WTC11 (cell line): ENCODE results near the gene KCNMA1. TPM values are rescaled to one million over a fixed set of nuclear protein-coding genes. Genes with fewer than 3 reads are reported as not detected.
"Not testable (repeated sequence)": the region's sequence is repeated elsewhere in the genome, so short reads cannot be mapped to it uniquely, and the experiment has no call there.

Experiments used
- ATAC-seq: fragments of 200-7000 bp; cut with Tn5 transposase; 2 replicates; pipeline ENCODE4 v1.10.0; 2021; ENCODE audit warnings: mild to moderate bottlenecking, moderate library complexity
- CTCF ChIA-PET: fragments of 300-600 bp; sonication (Branson Sonifier 250); formaldehyde crosslinking; loops from one replicate; lab custom pipeline; 2021; ENCODE audit warnings: antibody characterized with exemption; lab: Charles Lee
- POLR2A ChIA-PET: fragments of 350-600 bp; sonication (Branson Sonifier 250); formaldehyde crosslinking; loops from one replicate; lab custom pipeline; 2021; ENCODE audit warnings: antibody characterized with exemption; lab: Charles Lee
- DNase-seq: peaks from one replicate; pipeline ENCODE4 v3.0.0; 2021; ENCODE audit warnings: low spot score
- H3K27ac Mint-ChIP-seq: 2 replicates; pipeline ENCODE4 v1.8.0; 2021; ENCODE audit warnings: mixed read lengths
- H3K27me3 Mint-ChIP-seq: 2 replicates; pipeline ENCODE4 v1.8.0; 2021; ENCODE audit warnings: low read depth, mild to moderate bottlenecking, moderate library complexity, mixed read lengths
- H3K36me3 Mint-ChIP-seq: 2 replicates; pipeline ENCODE4 v1.8.0; 2021; ENCODE audit warnings: mixed read lengths
- H3K4me1 Mint-ChIP-seq: 2 replicates; pipeline ENCODE4 v1.8.0; 2022; ENCODE audit warnings: mixed read lengths
- H3K4me3 Mint-ChIP-seq: 2 replicates; pipeline ENCODE4 v1.8.0; 2021; ENCODE audit warnings: mild to moderate bottlenecking, moderate library complexity, mixed read lengths
- H3K9me3 Mint-ChIP-seq: 2 replicates; pipeline ENCODE4 v1.8.0; 2021; ENCODE audit warnings: mixed read lengths
- ATF1 ChIP-seq: sonication (generic); formaldehyde crosslinking; IDR thresholded peaks from 2 replicates; pipeline ENCODE4 v1.8.1; 2023; ENCODE audit warnings: mild to moderate bottlenecking, moderate library complexity, missing genetic modification reagents
- ATF3 ChIP-seq: sonication (generic); formaldehyde crosslinking; conservative IDR thresholded peaks from 2 replicates; pipeline ENCODE4 v1.8.1; 2022; ENCODE audit warnings: mild to moderate bottlenecking, missing genetic modification reagents
- CDX4 ChIP-seq: fragments of 250-450 bp; sonication (Bioruptor Pico); IDR thresholded peaks from 2 replicates; pipeline ENCODE4 v1.9.0; 2021; ENCODE audit warnings: moderate library complexity, mild to moderate bottlenecking, inconsistent platforms, borderline replicate concordance
- ESRRA ChIP-seq: sonication (generic); formaldehyde crosslinking; IDR thresholded peaks from 2 replicates; pipeline ENCODE4 v1.8.1; 2022; ENCODE audit warnings: mild to moderate bottlenecking, missing genetic modification reagents, borderline replicate concordance
- GABPB1 ChIP-seq: sonication (generic); formaldehyde crosslinking; IDR thresholded peaks from 2 replicates; pipeline ENCODE4 v1.8.1; 2023; ENCODE audit warnings: mild to moderate bottlenecking, missing genetic modification reagents
- KAT7 ChIP-seq: sonication (generic); formaldehyde crosslinking; IDR thresholded peaks from 2 replicates; pipeline ENCODE4 v1.8.1; 2023; ENCODE audit warnings: missing genetic modification reagents, mild to moderate bottlenecking, borderline replicate concordance
- MYBL2 ChIP-seq: sonication (generic); formaldehyde crosslinking; IDR thresholded peaks from 2 replicates; pipeline ENCODE4 v1.8.1; 2023; ENCODE audit warnings: mild to moderate bottlenecking, moderate library complexity, missing genetic modification reagents
- NFE2L1 ChIP-seq: sonication (generic); formaldehyde crosslinking; IDR thresholded peaks from 2 replicates; pipeline ENCODE4 v1.8.1; 2023; ENCODE audit warnings: missing genetic modification reagents
- NR1H2 ChIP-seq: sonication (generic); formaldehyde crosslinking; IDR thresholded peaks from 2 replicates; pipeline ENCODE4 v1.9.0; 2021; ENCODE audit warnings: mild to moderate bottlenecking, moderate library complexity, missing genetic modification reagents
- OVOL2 ChIP-seq: fragments of 250-450 bp; sonication (Bioruptor Pico); IDR thresholded peaks from 2 replicates; pipeline ENCODE4 v1.9.0; 2021; ENCODE audit warnings: mild to moderate bottlenecking, borderline replicate concordance
- SP1 ChIP-seq: sonication (generic); formaldehyde crosslinking; conservative IDR thresholded peaks from 2 replicates; pipeline ENCODE4 v1.8.1; 2022; ENCODE audit warnings: missing genetic modification reagents
- TEAD1 ChIP-seq: sonication (generic); formaldehyde crosslinking; IDR thresholded peaks from 2 replicates; pipeline ENCODE4 v1.8.0; 2022; ENCODE audit warnings: mild to moderate bottlenecking, missing genetic modification reagents
- USF2 ChIP-seq: sonication (generic); formaldehyde crosslinking; IDR thresholded peaks from 2 replicates; pipeline ENCODE4 v1.8.1; 2023; ENCODE audit warnings: mild to moderate bottlenecking, missing genetic modification reagents, moderate library complexity
- ZNF138 ChIP-seq: sonication (generic); formaldehyde crosslinking; conservative IDR thresholded peaks from 2 replicates; pipeline ENCODE4 v1.8.1; 2022; ENCODE audit warnings: mild to moderate bottlenecking, moderate library complexity, missing genetic modification reagents
- total RNA-seq: library from RNA; stranded (reverse); gene quantifications from 3 replicates; pipeline ENCODE4 v1.2.3, GENCODE V29; 2021
- TF ChIP-seq, protein P1 (sequence below): fragments of 250-450 bp; sonication (Bioruptor Pico); IDR thresholded peaks from 2 replicates; pipeline ENCODE4 v1.9.0; 2021; ENCODE audit warnings: mild to moderate bottlenecking
- TF ChIP-seq, protein P2 (sequence below): sonication (generic); formaldehyde crosslinking; conservative IDR thresholded peaks from 2 replicates; pipeline ENCODE4 v1.8.1; 2023; ENCODE audit warnings: mild to moderate bottlenecking, low read depth, missing genetic modification reagents, moderate library complexity
- TF ChIP-seq, protein P3 (sequence below): fragments of 250-450 bp; sonication (Bioruptor Pico); IDR thresholded peaks from 2 replicates; pipeline ENCODE4 v1.8.0; 2021; ENCODE audit warnings: mild to moderate bottlenecking
- TF ChIP-seq, protein P4 (sequence below): sonication (generic); formaldehyde crosslinking; IDR thresholded peaks from 2 replicates; pipeline ENCODE4 v1.8.1; 2022; ENCODE audit warnings: low read depth, mild to moderate bottlenecking, moderate library complexity, missing genetic modification reagents, borderline replicate concordance

KCNMA1 gene
- total RNA-seq, 1 experiment from 2014 or later = 7.3 TPM

DNA sequence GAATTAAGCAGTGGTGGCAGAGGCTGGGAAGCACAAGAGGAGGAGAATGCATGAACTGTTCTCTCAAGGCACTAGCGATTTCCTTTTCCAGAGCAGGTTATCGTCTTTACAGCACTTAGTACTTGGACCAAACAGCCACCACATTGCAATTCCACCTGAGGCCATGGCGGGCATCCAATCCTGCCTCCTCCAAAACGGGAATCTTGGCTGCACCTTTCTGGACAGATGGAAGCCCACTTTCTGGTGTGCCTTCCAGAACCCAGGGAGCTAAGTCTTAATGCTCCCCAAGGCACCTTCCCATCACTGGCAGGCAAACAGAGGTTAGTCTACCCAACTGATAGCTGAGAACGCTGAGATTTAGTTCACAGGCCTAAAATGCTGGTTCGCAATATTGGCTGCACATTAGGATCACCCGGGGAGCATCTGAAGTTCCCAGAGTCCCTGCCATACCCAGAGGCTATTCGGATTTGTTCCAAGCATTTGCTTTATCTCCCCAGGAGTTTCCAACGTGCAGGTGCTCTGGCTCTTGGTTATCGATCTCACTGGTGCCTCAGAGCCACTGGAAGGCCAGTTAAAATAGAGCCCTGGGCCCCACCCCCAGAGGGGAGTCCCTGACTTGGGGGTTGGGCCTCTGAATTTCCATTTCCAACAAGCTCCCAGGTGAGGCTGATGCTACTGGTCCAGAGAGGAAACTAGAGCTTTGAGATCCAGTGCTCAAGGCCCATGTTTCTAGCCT is 62.2 kb downstream of the KCNMA1 start:
- Mint-ChIP-seq H3K4me1 (peaks cover 9% of the 10 kb centered on the region; the same call in 1 of the 2 replicates), H3K9me3 (peaks cover 5% of the 10 kb centered on the region), H3K36me3 (peaks cover 3% of the 10 kb centered on the region), H3K27ac (no peak overlapping the region), H3K4me3 (no peak overlapping the region), H3K27me3 (no peaks in the 10 kb centered on the region)
- DNase-seq = no peak
- ChIA-PET POLR2A (no interaction called here), CTCF (no interaction called here)
- ATAC-seq = no peak
- no peak for TF ChIP-seq MYBL2 (CRISPR knock-in tag)
- no peak for TF ChIP-seq USF2 (CRISPR knock-in tag)
- TF ChIP-seq, protein P1, sequence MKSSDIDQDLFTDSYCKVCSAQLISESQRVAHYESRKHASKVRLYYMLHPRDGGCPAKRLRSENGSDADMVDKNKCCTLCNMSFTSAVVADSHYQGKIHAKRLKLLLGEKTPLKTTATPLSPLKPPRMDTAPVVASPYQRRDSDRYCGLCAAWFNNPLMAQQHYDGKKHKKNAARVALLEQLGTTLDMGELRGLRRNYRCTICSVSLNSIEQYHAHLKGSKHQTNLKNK (CRISPR knock-in tag) = no peak
- TF ChIP-seq, protein P2, sequence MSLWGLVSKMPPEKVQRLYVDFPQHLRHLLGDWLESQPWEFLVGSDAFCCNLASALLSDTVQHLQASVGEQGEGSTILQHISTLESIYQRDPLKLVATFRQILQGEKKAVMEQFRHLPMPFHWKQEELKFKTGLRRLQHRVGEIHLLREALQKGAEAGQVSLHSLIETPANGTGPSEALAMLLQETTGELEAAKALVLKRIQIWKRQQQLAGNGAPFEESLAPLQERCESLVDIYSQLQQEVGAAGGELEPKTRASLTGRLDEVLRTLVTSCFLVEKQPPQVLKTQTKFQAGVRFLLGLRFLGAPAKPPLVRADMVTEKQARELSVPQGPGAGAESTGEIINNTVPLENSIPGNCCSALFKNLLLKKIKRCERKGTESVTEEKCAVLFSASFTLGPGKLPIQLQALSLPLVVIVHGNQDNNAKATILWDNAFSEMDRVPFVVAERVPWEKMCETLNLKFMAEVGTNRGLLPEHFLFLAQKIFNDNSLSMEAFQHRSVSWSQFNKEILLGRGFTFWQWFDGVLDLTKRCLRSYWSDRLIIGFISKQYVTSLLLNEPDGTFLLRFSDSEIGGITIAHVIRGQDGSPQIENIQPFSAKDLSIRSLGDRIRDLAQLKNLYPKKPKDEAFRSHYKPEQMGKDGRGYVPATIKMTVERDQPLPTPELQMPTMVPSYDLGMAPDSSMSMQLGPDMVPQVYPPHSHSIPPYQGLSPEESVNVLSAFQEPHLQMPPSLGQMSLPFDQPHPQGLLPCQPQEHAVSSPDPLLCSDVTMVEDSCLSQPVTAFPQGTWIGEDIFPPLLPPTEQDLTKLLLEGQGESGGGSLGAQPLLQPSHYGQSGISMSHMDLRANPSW (CRISPR knock-in tag) = no peak
- no peak for TF ChIP-seq GABPB1 (CRISPR knock-in tag)
- TF ChIP-seq KAT7 = no peak
- no peak for TF ChIP-seq NR1H2 (CRISPR knock-in tag)

DNA sequence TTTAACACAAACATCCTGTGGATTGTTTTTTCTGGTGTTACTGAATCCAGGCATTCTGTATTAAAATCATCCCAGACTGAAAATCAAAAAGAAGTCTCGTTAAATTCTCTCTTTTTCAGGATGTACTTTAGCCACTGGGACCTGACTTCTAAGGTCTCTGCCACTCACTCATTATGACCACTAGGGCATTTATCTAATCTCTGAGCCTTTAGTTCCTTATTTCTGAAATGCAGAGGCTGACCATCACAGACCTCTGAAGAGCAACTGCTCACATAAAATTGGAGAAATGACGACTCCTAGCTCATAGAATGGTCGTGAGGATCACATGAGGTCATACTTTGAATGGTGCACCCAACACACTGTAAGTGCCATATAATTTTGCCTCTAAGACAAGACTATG is 63.2 kb downstream of the KCNMA1 start:
- no peak for TF ChIP-seq ATF3 (CRISPR knock-in tag)
- TF ChIP-seq, protein P3, sequence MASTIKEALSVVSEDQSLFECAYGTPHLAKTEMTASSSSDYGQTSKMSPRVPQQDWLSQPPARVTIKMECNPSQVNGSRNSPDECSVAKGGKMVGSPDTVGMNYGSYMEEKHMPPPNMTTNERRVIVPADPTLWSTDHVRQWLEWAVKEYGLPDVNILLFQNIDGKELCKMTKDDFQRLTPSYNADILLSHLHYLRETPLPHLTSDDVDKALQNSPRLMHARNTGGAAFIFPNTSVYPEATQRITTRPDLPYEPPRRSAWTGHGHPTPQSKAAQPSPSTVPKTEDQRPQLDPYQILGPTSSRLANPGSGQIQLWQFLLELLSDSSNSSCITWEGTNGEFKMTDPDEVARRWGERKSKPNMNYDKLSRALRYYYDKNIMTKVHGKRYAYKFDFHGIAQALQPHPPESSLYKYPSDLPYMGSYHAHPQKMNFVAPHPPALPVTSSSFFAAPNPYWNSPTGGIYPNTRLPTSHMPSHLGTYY (CRISPR knock-in tag) = no peak
- TF ChIP-seq ESRRA (CRISPR knock-in tag) = no peak
- TF ChIP-seq SP1 (CRISPR knock-in tag) = no peak
- TF ChIP-seq OVOL2 (CRISPR knock-in tag) = no peak
- TF ChIP-seq ZNF138 (CRISPR knock-in tag) = no peak
- TF ChIP-seq, protein P4, sequence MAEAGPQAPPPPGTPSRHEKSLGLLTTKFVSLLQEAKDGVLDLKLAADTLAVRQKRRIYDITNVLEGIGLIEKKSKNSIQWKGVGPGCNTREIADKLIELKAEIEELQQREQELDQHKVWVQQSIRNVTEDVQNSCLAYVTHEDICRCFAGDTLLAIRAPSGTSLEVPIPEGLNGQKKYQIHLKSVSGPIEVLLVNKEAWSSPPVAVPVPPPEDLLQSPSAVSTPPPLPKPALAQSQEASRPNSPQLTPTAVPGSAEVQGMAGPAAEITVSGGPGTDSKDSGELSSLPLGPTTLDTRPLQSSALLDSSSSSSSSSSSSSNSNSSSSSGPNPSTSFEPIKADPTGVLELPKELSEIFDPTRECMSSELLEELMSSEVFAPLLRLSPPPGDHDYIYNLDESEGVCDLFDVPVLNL (CRISPR knock-in tag) = no peak
- no peak for TF ChIP-seq CDX4 (CRISPR knock-in tag)
- TF ChIP-seq, protein P2 (CRISPR knock-in tag) = no peak
- no peak for TF ChIP-seq TEAD1 (CRISPR knock-in tag)
- TF ChIP-seq NR1H2 (CRISPR knock-in tag) = no peak
- no peak for TF ChIP-seq NFE2L1 (CRISPR knock-in tag)
- TF ChIP-seq ATF1 (CRISPR knock-in tag) = no peak
- no peak for DNase-seq
- Mint-ChIP-seq H3K27me3 (no peaks in the 10 kb centered on the region), H3K9me3 (peaks cover 4% of the 10 kb centered on the region; the same call in 1 of the 2 replicates), H3K4me3 (no peak overlapping the region), H3K4me1 (peaks cover 9% of the 10 kb centered on the region; the same call in 1 of the 2 replicates), H3K36me3 (peaks cover 3% of the 10 kb centered on the region), H3K27ac (no peak overlapping the region)
- ATAC-seq = no peak
- POLR2A ChIA-PET = no interaction called here
- CTCF ChIA-PET = no interaction called here

DNA sequence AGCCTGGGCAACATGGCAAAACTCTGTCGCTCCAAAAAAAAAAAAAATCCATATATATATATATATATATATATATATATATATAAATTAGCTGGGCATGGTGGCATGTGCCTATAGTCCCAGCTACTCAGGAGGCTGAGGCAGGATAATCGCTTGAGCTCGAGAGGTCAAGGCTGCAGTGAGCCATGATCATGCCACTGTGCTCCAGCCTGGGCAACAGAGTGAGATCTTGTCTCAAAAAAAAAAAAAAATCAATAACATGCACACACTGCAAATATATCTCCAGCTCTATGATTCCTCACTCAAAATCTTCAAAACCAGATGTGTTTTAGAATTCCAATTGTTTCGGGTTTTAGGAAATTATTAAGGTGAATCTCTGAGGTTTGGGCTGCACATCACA is 65.1 kb downstream of the KCNMA1 start:
- DNase-seq, H3K36me3 Mint-ChIP-seq, H3K4me3 Mint-ChIP-seq, H3K27me3 Mint-ChIP-seq, POLR2A ChIA-PET, H3K4me1 Mint-ChIP-seq, H3K27ac Mint-ChIP-seq, H3K9me3 Mint-ChIP-seq, ATAC-seq: not testable (repeated sequence)
- CTCF ChIA-PET = interaction anchor here (0.7 kb wide), 1 partner anchor 398 kb away, joined by 4 read pairs; no protein-coding TSS in a partner anchor
